ENCODE data around the gene ADAM20.
"Not testable (repeated sequence)": the region's sequence is repeated elsewhere in the genome, so short reads cannot be mapped to it uniquely, and the experiment has no call there.

Gene ADAM20

DNA sequence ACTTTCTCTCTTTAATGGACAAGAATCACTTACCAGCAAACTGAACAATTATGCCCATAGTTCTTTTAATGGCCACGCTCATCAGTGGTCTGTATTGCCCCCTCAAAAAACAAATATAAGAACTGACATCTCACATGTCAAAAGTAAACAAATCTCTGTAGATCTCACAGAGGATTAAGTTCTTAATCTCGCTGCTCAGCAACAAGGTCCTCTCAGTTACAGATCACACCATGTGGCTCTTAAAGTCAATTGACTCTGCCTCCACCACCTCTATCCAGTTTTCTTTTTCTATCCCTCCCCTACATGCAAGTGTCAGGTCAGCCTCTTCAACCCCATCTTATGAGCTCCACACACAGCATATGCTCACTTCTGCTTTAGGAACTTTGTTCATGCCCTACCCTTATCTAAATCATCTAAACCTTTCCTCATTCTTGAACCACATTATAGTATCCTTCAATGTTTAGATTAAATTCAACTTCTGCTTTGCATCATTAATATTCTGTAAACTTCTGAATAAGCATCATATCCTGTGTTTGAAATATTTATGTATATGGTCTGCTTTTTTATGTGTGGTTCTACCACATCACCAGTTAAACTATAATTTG is 7.2 kb downstream of the ADAM20 start:
- Histone ChIP-seq H3K27me3 (ENCODE audit: control insufficient read depth in 1 of 2, insufficient read depth in 2 of 2, low read length in 2 of 2) (no peaks in the 10 kb centered on the region), H3K27ac (ENCODE audit: low read depth, low read length) (no peak overlapping the region), H3K4me3 (ENCODE audit: low read depth in 1 of 2, low read length in 2 of 2) (no peak overlapping the region)

DNA sequence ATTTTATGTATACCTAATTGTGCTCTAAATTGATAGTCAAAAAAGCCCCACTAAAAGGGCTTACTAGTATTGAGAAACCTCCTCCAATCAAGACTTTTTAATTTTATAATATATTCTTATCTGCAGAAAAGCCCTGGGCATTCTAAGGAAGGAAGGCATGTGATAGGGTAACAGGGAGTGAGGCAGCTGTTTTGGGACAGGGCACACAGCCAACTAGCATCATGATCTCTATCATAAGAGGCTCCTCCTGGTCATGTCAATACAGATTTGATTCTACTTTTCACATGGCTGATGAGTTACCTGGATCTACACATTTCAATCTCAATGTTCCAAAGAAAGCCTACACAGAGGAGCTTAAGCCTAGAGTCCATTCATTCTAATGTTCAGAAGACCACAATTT is 9.1 kb downstream of the ADAM20 start:
- no peak overlapping the region for H3K9ac ChIP-seq (ENCODE audit: low read length)
- H3K4me3 ChIP-seq (ENCODE audit: low read depth in 1 of 2, low read length in 2 of 2): no peak overlapping the region
- H3K27me3 ChIP-seq (ENCODE audit: control insufficient read depth in 1 of 2, insufficient read depth in 2 of 2, low read length in 2 of 2): no peaks in the 10 kb centered on the region
- H3K4me1 ChIP-seq (ENCODE audit: insufficient read depth, low read length): no peaks in the 10 kb centered on the region
- no peaks in the 10 kb centered on the region for H3K36me3 ChIP-seq (ENCODE audit: insufficient read depth, low read length)
- no peak overlapping the region for H3K27ac ChIP-seq (ENCODE audit: low read depth, low read length)
- no peaks in the 10 kb centered on the region for H3K9me3 ChIP-seq (ENCODE audit: low read length)

More for the DNA sequence above, 7.2 kb downstream of the ADAM20 start:
- Histone ChIP-seq H3K36me3 (ENCODE audit: insufficient read depth, low read length) (no peaks in the 10 kb centered on the region), H3K4me1 (ENCODE audit: insufficient read depth, low read length) (no peaks in the 10 kb centered on the region), H3K9ac (ENCODE audit: low read length) (no peak overlapping the region), H3K9me3 (ENCODE audit: low read length) (no peaks in the 10 kb centered on the region)

DNA sequence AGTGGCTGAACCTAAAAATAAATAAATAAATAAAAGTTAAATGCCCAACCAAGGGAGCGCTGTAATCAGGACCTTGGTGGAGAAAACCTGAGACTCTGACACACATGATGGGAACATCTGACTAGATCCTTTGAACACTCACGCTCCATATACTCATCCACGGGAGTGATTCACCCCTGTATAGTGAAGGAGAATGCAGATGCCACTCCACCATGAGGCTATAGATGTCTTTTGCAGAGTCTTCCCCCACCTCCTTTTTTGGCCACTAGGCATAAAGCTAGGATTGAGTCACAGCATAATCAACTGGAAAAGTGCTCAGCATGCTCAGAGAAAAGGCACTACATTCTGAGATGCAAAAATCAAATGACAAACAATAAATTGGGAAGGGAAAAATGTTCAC is 19.0 kb downstream of the ADAM20 start:
- Histone ChIP-seq H3K36me3 (ENCODE audit: insufficient read depth, low read length) (no peaks in the 10 kb centered on the region), H3K9me3 (ENCODE audit: low read length) (no peaks in the 10 kb centered on the region), H3K9ac (ENCODE audit: low read length) (no peak overlapping the region), H3K27me3 (ENCODE audit: control insufficient read depth in 1 of 2, insufficient read depth in 2 of 2, low read length in 2 of 2) (no peaks in the 10 kb centered on the region), H3K4me1 (ENCODE audit: insufficient read depth, low read length) (no peaks in the 10 kb centered on the region), H3K4me3 (ENCODE audit: low read depth in 1 of 2, low read length in 2 of 2) (no peak overlapping the region), H3K27ac (ENCODE audit: low read depth, low read length) (no peak overlapping the region)

DNA sequence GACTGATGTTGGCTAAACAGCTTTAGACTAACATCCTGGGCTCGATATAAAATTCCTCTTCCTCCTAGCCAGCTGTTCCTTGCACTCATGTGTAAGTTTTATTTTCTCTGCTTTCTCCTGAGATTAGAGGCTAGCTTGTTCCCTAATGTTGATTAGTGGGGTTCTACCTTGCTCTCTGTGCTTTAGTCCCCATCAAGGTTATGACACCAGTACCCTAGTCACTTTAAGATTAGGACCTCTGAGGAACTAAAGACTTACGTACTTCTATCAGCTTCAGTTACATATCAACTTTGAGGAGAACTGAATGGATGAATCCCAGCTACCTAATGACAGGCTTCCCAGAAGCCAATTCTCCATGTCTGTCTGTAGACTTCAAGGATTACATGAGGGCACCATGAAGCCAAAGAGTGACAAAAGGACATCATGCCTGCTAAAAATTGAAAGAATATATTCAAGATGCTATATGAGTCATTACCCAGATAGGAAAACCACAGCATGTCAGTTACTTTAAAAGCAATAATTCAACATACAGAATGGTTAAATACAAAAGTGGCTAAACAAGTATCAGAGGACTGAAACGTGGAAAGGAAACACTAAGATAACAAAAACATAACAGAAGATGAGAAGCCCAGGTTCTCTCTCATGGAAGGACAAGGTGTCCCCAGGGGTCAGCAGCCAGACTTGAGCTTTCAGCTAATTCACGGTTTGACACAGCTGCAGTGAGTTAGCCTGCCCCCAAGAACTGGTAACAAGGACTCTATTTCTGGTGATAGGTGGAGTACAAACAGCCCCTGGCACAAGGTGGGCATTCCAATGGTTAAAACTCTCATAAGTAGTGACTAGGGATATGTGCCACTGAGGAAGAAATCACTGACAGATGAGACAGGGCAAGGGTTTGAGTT is 20.4 kb downstream of the ADAM20 start:
- Histone ChIP-seq H3K36me3 (ENCODE audit: insufficient read depth, low read length) (no peaks in the 10 kb centered on the region), H3K27me3 (ENCODE audit: control insufficient read depth in 1 of 2, insufficient read depth in 2 of 2, low read length in 2 of 2) (no peaks in the 10 kb centered on the region), H3K9me3 (ENCODE audit: low read length) (no peaks in the 10 kb centered on the region), H3K27ac (ENCODE audit: low read depth, low read length) (no peak overlapping the region), H3K4me1 (ENCODE audit: insufficient read depth, low read length) (no peaks in the 10 kb centered on the region), H3K4me3 (ENCODE audit: low read depth in 1 of 2, low read length in 2 of 2) (no peak overlapping the region), H3K9ac (ENCODE audit: low read length) (no peak overlapping the region)

DNA sequence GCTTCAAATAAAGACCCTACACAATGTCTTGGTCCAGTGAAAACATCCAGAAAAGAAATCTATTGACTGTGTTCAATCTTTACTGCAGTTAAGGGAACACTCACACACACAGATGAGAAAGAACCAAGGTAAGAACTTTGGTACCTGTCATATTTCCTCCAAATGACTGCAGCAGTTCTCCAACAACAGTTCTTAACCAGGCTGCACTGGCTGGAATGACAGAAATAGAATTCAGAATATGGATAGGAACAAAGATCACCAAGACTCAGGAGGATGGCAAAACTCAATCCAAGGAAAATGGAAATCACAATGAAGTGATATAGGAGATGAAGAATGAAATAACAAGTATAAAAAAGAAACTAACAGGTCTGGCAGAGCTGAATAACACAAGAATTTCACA is 36.6 kb downstream of the ADAM20 start:
- Histone ChIP-seq H3K9me3 (ENCODE audit: low read length) (no peaks in the 10 kb centered on the region), H3K9ac (ENCODE audit: low read length) (no peak overlapping the region), H3K36me3 (ENCODE audit: insufficient read depth, low read length) (peaks cover 4% of the 10 kb centered on the region)

DNA sequence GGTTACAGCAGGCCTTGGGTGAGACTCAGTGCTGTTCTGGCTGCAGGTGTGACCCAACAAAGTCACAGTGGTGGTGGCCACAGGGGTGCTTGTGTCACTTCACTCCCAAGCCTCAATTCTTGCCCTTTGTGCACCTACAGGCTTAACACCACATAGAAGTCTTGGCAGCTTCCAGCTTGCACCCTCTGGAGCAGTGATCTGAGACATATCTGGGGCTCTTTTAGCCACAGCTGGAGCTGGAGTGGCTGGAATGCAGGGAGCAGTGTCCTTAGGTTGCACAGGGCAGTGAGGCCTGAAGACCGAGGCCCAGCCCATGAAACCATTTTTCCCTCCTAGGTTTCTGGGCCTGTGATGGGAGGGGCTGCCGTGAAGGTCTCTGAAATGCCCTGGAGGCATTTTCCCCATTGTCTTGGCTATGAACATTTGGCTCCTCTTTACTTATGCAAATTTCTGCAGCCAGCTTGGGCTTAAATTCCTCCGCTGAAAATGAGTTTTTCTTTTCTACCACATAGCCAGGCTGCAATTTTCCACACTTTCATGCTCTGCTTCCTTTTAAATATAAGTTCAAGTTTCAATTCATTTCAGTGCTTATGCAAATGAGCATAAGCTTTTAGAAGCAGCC is 45.1 kb downstream of the ADAM20 start:
- peaks cover 9% of the 10 kb centered on the region for H3K9me3 ChIP-seq (ENCODE audit: low read length)
- no peak overlapping the region for H3K4me3 ChIP-seq (ENCODE audit: low read depth in 1 of 2, low read length in 2 of 2)
- no peaks in the 10 kb centered on the region for H3K4me1 ChIP-seq (ENCODE audit: insufficient read depth, low read length)
- no peaks in the 10 kb centered on the region for H3K36me3 ChIP-seq (ENCODE audit: insufficient read depth, low read length)
- no peak overlapping the region for H3K27ac ChIP-seq (ENCODE audit: low read depth, low read length)
- no peaks in the 10 kb centered on the region for H3K27me3 ChIP-seq (ENCODE audit: control insufficient read depth in 1 of 2, insufficient read depth in 2 of 2, low read length in 2 of 2)
- H3K9ac ChIP-seq (ENCODE audit: low read length): no peak overlapping the region

More for the DNA sequence above, 36.6 kb downstream of the ADAM20 start:
- Histone ChIP-seq H3K27me3 (ENCODE audit: control insufficient read depth in 1 of 2, insufficient read depth in 2 of 2, low read length in 2 of 2) (no peaks in the 10 kb centered on the region), H3K4me1 (ENCODE audit: insufficient read depth, low read length) (no peaks in the 10 kb centered on the region), H3K4me3 (ENCODE audit: low read depth in 1 of 2, low read length in 2 of 2) (no peak overlapping the region), H3K27ac (ENCODE audit: low read depth, low read length) (no peak overlapping the region)

- H3K27ac ChIP-seq (ENCODE audit: low read depth, low read length); H3K4me3 ChIP-seq (ENCODE audit: low read depth in 1 of 2, low read length in 2 of 2); H3K27me3 ChIP-seq (ENCODE audit: control insufficient read depth in 1 of 2, insufficient read depth in 2 of 2, low read length in 2 of 2); H3K36me3 ChIP-seq (ENCODE audit: insufficient read depth, low read length); H3K9me3 ChIP-seq (ENCODE audit: low read length); H3K4me1 ChIP-seq (ENCODE audit: insufficient read depth, low read length); H3K9ac ChIP-seq (ENCODE audit: low read length): not testable (repeated sequence)
These were observed 57.3 kb downstream of the ADAM20 start for GRCh38 chr14:70477356-70478105.

GRCh38 chr14:70475459-70475858 is 59.3 kb downstream of the ADAM20 start:
- H3K36me3 ChIP-seq (ENCODE audit: insufficient read depth, low read length); H3K4me1 ChIP-seq (ENCODE audit: insufficient read depth, low read length); H3K27ac ChIP-seq (ENCODE audit: low read depth, low read length); H3K9me3 ChIP-seq (ENCODE audit: low read length); H3K9ac ChIP-seq (ENCODE audit: low read length); H3K4me3 ChIP-seq (ENCODE audit: low read depth in 1 of 2, low read length in 2 of 2); H3K27me3 ChIP-seq (ENCODE audit: control insufficient read depth in 1 of 2, insufficient read depth in 2 of 2, low read length in 2 of 2): not testable (repeated sequence)

DNA sequence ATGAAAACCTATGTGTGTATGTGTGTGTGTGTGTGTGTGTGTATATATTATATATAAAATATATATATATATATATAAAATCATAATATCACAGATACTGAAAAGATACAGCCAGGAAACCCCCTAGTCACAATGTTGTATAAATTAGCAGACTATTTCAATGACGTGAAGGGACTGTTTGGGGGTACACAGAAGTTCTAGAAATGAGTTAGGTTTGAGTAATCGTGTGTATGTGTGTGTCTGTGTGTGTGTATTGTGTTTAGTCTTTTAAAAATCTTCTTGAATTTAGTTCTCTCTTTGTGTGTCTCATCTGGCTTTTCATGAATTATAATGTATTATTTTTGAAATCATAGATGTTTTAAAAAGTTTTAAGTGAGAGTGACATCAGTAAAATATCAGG is 61.0 kb downstream of the ADAM20 start:
- no peaks in the 10 kb centered on the region for H3K4me1 ChIP-seq (ENCODE audit: insufficient read depth, low read length)
- no peaks in the 10 kb centered on the region for H3K9me3 ChIP-seq (ENCODE audit: low read length)
- H3K36me3 ChIP-seq (ENCODE audit: insufficient read depth, low read length): no peaks in the 10 kb centered on the region
- no peaks in the 10 kb centered on the region for H3K27me3 ChIP-seq (ENCODE audit: control insufficient read depth in 1 of 2, insufficient read depth in 2 of 2, low read length in 2 of 2)
- no peak overlapping the region for H3K27ac ChIP-seq (ENCODE audit: low read depth, low read length)
- no peak overlapping the region for H3K9ac ChIP-seq (ENCODE audit: low read length)
- no peak overlapping the region for H3K4me3 ChIP-seq (ENCODE audit: low read depth in 1 of 2, low read length in 2 of 2)
